SH-SY5Y (cell line): ENCODE measurements around the gene CYTH4.

Experiments used
- GATA2 ChIP-seq: IDR thresholded peaks from 2 replicates; pipeline ENCODE4 v1.6.1; 2011; ENCODE audit warnings: mild to moderate bottlenecking, low read depth, low read length
- GATA3 ChIP-seq: IDR thresholded peaks from 2 replicates; pipeline ENCODE4 v1.6.1; 2011; ENCODE audit warnings: low read depth, mild to moderate bottlenecking, low read length, moderate library complexity

DNA sequence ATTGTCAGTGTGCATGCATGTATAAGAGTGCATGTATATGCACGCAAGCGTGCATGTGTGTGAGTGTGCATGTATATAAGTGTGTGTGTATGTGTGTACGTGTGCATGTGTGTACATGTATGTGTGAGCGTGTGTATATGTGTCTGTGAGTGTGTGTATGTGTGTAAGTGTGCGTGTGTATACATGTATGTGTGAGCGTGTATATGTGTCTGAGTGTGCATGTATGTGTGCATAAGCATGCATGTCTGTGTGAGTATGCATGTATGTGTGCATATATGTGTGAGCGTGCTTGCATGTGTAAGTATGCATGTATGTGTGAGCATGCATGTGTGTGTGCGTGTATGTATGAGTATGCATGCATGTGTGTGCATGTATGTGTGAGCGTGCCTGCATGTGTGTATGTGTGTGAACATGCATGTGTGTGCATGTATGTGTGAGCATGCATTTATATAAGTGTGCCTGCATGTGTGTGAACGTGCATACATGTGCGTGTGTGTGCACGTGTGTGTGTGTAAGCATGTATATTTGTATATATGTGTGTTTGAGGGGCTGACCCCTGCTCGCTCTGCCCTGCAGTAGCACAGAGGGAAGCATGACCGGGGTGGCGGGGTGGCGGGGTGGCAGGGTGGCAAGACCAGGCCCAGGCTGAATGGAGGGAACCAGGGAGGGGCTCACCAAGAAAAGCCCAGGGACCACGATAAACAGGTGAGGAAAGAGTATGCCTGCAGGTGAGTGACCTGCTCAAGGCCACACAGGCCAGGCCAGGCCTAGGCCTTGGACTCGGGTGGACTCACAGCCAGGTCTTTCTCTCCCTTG, 26.3 kb downstream of the CYTH4 start:
- TF ChIP-seq GATA3 (no peak), GATA2 (no peak)
